Measurements from ENCODE around the gene CELA2A.

The CELA2A gene

DNA sequence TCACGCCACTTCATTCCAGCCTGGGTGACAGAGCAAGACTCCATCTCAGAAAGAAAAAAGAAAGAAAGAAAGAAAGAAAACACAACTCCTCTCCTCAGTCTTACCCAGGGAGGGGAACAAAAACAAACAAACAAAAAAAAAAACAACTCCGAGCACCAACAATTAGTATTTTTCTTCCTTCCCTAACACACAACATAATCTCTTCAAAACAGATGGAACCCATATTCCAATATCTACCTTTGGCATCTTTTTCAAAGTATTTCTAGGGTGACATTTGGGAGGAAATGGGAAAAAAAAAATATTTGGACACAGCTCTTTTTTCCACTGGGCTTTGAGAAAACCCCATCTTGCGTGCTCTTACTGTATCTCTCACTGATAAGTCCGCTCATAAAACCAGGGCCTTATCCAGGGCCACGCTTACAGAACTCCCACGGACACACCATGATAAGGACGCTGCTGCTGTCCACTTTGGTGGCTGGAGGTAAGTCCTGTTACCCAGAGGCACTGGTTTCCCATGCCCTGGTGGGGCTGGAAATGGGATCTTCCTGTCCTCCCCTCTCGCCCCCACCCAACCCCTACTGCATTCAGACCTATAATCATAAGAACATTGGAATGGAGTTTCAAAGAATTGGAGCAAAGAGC lies at the start of gene CELA2A:
Gene CELA2A (plus strand): TSS at position 420 of the 642 bp plus-strand sequence. CDS start 22 bp downstream, at position 442.
- H3K27me3 Mint-ChIP-seq: peaks cover 7% of the 10 kb centered on the region
- no peaks in the 10 kb centered on the region for H3K4me1 Mint-ChIP-seq
- no peak within 1 kb of the TSS for H3K4me3 Mint-ChIP-seq
- no peak within 1 kb of the TSS for H3K27ac Mint-ChIP-seq
- H3K9me3 Mint-ChIP-seq: no peaks in the 10 kb centered on the region
- ATAC-seq (no peak), DNase-seq (no peak)

DNA sequence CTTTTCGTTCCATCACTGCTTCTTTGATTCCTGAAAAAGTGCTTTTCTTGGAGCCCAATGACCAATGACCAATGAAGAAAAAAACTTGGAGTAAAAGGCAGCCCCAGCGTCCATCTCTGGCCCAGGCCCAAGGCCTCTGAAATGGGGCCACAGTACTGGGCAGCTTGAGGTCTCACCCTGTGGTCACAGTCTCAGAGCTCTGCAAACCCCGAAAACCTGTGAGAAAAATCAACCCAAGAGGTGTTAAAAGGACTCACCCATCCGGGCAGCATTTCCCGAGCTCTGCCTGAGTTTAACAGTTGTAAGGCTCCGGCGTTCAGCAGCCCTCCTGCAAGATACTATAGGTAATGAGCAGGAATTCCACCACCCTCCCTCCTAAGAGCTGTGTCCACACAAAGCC lies 49.0 kb upstream of the CELA2A start:
- no peaks in the 10 kb centered on the region for H3K9me3 Mint-ChIP-seq
- peaks cover 29% of the 10 kb centered on the region for H3K4me1 Mint-ChIP-seq
- no peak for DNase-seq
- no peak overlapping the region for H3K27ac Mint-ChIP-seq
- ATAC-seq: no peak
- peaks cover 33% of the 10 kb centered on the region for H3K27me3 Mint-ChIP-seq
- H3K4me3 Mint-ChIP-seq: no peak overlapping the region

GRCh38 chr1:15408890-15409387 lies 47.6 kb upstream of the CELA2A start:
- no peak for ATAC-seq
- H3K27me3 Mint-ChIP-seq: peaks cover 33% of the 10 kb centered on the region
- peak overlapping the region; percentile 88 to 97 for H3K4me3 Mint-ChIP-seq
- peaks cover 42% of the 10 kb centered on the region for H3K4me1 Mint-ChIP-seq
- no peaks in the 10 kb centered on the region for H3K9me3 Mint-ChIP-seq
- DNase-seq: no peak
- peak overlapping the region; percentile 49 to 88 for H3K27ac Mint-ChIP-seq

GRCh38 chr1:15409388-15410222 lies 46.9 kb upstream of the CELA2A start, which contains the start of gene EFHD2:
Gene EFHD2, plus strand, starts transcription at chr1:15409888. Its CDS starts 84 bp downstream, at chr1:15409972.
- Mint-ChIP-seq H3K4me1 (peaks cover 49% of the 10 kb centered on the region), H3K27me3 (peaks cover 33% of the 10 kb centered on the region), H3K27ac (peak within 1 kb of the TSS; percentile 96 to 97), H3K9me3 (no peaks in the 10 kb centered on the region), H3K4me3 (peak within 1 kb of the TSS; percentile 88 to 97)
- ATAC-seq (peak; percentile 89), DNase-seq (peak; percentile 76 to 79)

- no peaks in the 10 kb centered on the region for H3K9me3 Mint-ChIP-seq
- H3K4me3 Mint-ChIP-seq: peak overlapping the region; percentile 88 to 97
- ATAC-seq (peak; percentile 11), DNase-seq (peak; percentile 12 to 19)
- H3K27ac Mint-ChIP-seq: peak overlapping the region; percentile 41 to 96
- H3K4me1 Mint-ChIP-seq: peaks cover 56% of the 10 kb centered on the region
- peaks cover 28% of the 10 kb centered on the region for H3K27me3 Mint-ChIP-seq
Observed at GRCh38 chr1:15410223-15410883, 46.2 kb upstream of the CELA2A start.

DNA sequence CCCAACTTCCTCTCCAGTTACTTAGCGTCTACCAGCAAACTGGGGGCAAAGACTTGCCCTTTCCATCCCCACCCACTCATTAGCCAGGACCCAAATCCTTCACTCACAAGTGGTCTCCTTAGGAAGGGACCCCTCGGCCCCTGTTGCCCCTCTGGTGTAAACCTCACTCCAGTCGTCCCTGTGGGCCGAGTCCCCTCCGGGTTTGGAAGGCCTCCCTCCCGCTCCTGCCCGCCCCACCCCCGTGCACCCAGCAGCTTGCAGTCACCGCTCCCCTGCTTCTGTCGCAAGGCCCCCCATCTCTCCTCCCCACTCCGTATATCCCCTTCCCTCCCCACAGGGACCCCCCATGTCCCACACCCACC lies 45.7 kb upstream of the CELA2A start:
- DNase-seq: no peak

DNA sequence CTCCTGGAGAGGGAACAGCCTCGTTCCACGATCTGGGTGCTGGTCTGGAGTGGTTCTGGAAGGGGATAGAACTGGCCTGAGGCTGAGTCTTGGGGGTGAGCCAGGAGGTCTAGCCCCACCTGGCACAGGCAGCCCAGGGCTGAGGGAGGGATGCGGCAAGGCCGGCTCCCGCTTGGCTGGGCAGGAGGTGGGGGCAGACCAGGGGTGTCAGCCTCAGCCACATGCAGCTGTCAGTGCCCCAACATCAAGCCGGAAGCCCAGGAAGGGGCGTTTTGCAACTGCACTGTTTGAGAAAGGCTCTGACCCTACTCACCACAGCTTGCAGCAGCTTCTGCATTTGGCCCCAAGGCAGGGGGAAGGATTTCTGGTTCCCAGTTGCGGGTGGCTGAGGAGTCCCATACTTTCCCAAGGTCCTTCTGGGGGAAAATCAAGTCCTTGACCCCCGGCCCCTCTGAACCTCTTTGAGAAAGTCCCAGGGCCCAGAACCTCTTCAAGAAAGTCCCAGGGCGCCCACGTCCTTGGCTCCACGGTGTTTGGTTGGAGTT lies 44.9 kb upstream of the CELA2A start:
- ATAC-seq (peak; percentile 39), DNase-seq (peak; percentile 9 to 35)
- Mint-ChIP-seq H3K4me1 (peaks cover 70% of the 10 kb centered on the region), H3K9me3 (no peaks in the 10 kb centered on the region), H3K27me3 (peaks cover 25% of the 10 kb centered on the region), H3K4me3 (peak overlapping the region; percentile 88 to 97), H3K27ac (no peak overlapping the region)

More for the DNA sequence above, 45.7 kb upstream of the CELA2A start:
- Mint-ChIP-seq H3K4me3 (peak overlapping the region; percentile 88 to 97), H3K4me1 (peaks cover 62% of the 10 kb centered on the region), H3K9me3 (no peaks in the 10 kb centered on the region), H3K27me3 (peaks cover 26% of the 10 kb centered on the region), H3K27ac (peak overlapping the region; percentile 41 to 96)
- no peak for ATAC-seq

DNA sequence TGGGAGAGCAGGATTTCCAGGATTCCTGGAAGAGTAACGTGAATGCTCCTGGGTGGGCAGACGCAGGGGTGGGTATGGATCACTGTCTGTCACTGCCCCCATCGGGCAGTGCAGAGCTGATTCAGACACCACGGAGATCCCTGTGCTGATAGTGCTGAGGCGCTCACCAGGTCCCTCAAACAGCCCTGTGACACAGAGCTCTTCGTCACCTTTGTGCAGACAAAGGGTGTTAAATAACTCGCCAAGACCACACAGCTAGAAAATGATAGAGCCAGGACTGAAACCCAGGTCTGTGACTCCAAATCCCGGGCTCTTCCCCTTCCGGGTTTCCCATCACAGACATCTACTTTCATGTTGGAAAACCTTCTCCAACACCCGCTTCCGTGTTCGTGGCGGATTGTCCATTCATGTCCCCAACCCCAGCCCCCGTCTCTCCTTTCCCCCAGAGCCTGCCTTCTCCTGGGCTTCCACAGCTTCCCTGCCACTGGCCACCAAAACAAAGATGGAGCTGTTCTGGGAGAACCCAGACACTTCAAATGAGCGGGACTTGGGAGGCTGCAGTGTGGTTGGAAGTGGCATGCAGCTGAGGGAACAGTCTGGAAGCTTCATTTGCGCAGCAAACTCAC lies 44.2 kb upstream of the CELA2A start:
- peaks cover 19% of the 10 kb centered on the region for H3K27me3 Mint-ChIP-seq
- H3K4me1 Mint-ChIP-seq: peaks cover 76% of the 10 kb centered on the region
- H3K9me3 Mint-ChIP-seq: no peaks in the 10 kb centered on the region
- peak overlapping the region; percentile 88 to 97 for H3K4me3 Mint-ChIP-seq
- no peak overlapping the region for H3K27ac Mint-ChIP-seq
- DNase-seq (peak in 1 of 2 donors; percentile 29), ATAC-seq (peak; percentile 29)

- Mint-ChIP-seq H3K27me3 (peaks cover 14% of the 10 kb centered on the region), H3K4me3 (no peak overlapping the region), H3K4me1 (peaks cover 81% of the 10 kb centered on the region), H3K9me3 (no peaks in the 10 kb centered on the region), H3K27ac (peak overlapping the region in 1 of 2 donors; percentile 71)
- no peak for ATAC-seq
- DNase-seq: no peak
Observed at GRCh38 chr1:15412843-15413242, 43.7 kb upstream of the CELA2A start.

DNA sequence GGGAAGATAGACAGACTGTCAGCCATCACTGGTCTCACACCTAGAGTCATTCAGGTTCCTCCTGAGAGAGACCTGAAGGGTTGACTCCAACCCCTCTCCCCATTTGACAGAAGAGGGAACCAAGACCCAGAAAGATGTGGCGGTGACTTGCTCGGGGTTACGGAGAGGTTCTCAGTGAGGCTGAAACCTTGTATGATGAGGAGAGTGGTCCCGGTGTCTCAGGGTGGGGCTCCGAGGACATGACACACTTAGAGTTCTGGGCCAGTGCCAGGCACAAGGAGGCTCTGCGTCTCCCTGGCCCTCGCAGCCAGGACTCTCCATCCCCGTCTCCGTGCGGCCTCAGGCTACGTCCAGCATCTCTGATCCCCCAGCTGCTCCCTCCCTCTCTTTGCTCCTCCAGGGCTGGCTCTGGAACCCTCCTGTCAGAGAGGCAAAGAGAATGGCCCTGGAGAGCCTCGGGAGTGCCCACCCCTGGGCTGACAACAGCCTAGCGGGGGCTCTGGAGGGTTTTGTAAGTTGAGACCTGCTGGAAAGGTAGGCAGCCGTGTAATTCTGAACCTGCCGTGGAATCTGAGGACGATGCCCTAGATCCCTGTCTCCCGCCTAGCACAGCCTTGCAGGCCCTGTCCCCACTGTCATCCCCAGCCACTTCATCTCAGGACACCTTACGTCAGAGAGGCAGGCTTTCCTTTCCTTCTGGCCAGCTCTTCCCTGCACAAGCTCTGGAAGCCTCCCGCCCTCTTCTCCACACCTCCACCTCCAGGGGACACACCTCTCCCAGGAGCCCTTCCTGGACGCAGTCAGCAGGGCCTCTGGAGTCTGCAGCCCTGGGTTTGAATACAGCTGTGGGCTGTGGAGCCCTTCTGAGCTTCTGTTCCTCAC lies 42.7 kb upstream of the CELA2A start:
- Mint-ChIP-seq H3K9me3 (no peaks in the 10 kb centered on the region), H3K4me3 (no peak overlapping the region), H3K27me3 (peaks cover 7% of the 10 kb centered on the region), H3K4me1 (peaks cover 84% of the 10 kb centered on the region), H3K27ac (peak overlapping the region in 1 of 2 donors; percentile 79)
- ATAC-seq (no peak), DNase-seq (no peak)

- Mint-ChIP-seq H3K9me3 (no peaks in the 10 kb centered on the region), H3K4me3 (no peak overlapping the region), H3K27me3 (peaks cover under 1% of the 10 kb centered on the region), H3K4me1 (peaks cover 77% of the 10 kb centered on the region), H3K27ac (no peak overlapping the region)
- DNase-seq (no peak), ATAC-seq (no peak)
Observed at GRCh38 chr1:15414445-15414983, 42.0 kb upstream of the CELA2A start.

DNA sequence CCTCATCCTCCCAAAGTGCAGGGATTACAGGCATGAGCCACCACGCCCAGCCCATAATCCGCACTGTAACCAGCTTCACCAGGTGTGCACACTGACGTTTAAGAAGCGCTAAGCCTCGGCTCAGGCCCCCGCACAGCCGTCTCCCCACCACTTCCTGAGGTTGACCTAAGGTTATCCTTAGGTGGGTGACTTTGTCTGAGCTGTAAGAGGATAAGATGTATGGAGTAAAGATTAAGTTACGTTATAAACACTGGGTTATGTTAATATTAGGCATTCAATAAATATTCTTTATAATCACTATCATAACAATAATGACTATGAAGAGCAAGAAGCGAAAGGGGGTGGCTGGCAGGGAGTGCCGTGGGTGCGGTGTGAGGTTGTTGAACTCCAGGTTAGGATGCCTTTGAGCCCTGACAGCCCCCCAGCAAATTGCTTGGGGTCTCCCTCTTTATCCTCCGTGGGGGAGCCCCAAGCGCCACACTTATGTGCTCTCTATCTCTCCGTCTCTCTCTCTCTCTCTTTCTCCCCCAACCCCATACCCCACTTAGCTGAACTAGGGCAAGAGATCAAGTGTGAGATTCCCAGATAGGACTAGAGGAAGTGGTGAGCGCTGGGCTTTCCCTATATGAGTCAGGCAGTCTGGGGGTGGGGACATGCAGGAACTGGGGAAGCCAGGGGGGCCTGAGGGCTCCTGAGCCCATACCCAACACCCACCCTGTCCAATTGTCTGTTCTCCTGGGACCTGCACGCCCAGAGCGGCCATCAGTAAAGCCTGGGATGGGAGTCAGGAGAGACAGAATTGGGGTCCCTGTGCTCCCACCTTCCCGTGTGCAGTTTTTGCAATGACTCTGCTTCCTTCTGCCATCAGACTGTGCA lies 39.2 kb upstream of the CELA2A start:
- DNase-seq: peak; percentile 22 to 39
- H3K27me3 Mint-ChIP-seq: no peaks in the 10 kb centered on the region
- no peaks in the 10 kb centered on the region for H3K9me3 Mint-ChIP-seq
- no peak overlapping the region for H3K27ac Mint-ChIP-seq
- H3K4me3 Mint-ChIP-seq: peak overlapping the region; percentile 54 to 60
- H3K4me1 Mint-ChIP-seq: peaks cover 58% of the 10 kb centered on the region
- ATAC-seq: peak; percentile 75

DNA sequence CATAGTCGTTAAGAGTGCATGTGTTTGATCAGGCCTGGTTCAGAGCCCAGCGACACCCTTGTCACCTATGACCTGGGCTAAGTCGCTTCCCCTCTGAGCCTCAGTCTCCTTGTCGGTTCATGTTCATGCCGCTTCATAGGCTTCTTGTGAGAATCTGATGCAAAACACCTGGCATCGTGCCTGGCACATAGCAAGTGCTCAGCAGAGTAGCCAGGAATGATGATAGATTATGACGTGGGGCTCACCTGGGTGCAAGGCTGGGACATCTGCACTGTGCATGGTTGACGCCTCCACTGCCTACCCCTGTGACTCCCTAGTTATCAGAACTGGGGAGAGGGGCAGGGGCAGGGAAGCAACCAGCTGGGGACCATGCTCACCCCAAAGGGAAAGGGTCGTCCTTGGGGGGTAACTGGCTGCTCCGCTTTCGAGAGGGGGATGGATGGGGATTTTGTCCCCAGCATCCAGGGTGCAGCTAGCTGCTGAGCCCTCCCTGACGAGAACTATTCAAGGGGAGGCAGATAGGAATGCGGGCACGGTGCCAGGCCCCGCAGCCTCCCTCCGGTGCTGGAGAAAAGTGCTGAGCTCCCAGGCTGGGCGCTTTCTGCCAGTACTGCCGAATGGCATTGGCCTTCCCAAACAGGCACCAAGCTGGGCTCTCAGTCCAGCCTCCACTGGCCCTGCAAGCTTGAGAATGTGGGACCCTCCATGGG lies 37.6 kb upstream of the CELA2A start:
- Mint-ChIP-seq H3K9me3 (no peaks in the 10 kb centered on the region), H3K27ac (no peak overlapping the region), H3K27me3 (no peaks in the 10 kb centered on the region), H3K4me1 (peaks cover 41% of the 10 kb centered on the region), H3K4me3 (no peak overlapping the region)
- DNase-seq: no peak
- no peak for ATAC-seq

Measured in stimulated activated naive CD8-positive, alpha-beta T cell treated with anti-CD3 and anti-CD28 coated beads, Interleukin-15, amount 100 ng/mL, for 72 hours (primary cell).